HEK293 (cell line): Measurements from ENCODE around the gene ZNF33B.

Experiments
- CTCF ChIA-PET: fragments of 350-600 bp; formaldehyde crosslinking; extraction: SDS; loops from one replicate; lab custom pipeline; 2021; ENCODE audit warnings: antibody characterized with exemption; lab: Yijun Ruan, JAX
- POLR2A ChIA-PET: fragments of 300-600 bp; formaldehyde crosslinking; extraction: SDS; loops from one replicate; lab custom pipeline; 2020; ENCODE audit warnings: antibody characterized with exemption, inconsistent platforms; lab: Yijun Ruan, JAX
- H3K27ac ChIP-seq: fragments of 200-500 bp; sonication (Bioruptor generic); 2 replicates; pipeline ENCODE4 v1.5.1; 2014; ENCODE audit warnings: low read depth, low read length, control low read depth, inconsistent platforms; ENCODE audit errors: extremely low read depth
- H3K36me3 ChIP-seq, 2 experiments: fragments of 200-500 bp in 1 of 2; sonication (Bioruptor generic) in 1 of 2; 1 replicate in 1 of 2; 2 replicates in 1 of 2; pipeline ENCODE4 v1.5.1; 2014 to 2017; ENCODE audit warnings: inconsistent platforms in 2 of 2, low read length in 2 of 2; ENCODE audit not compliant: control insufficient read depth in 2 of 2, insufficient read depth in 1 of 2
- H3K4me1 ChIP-seq: fragments of 200-500 bp; sonication (Bioruptor generic); 2 replicates; pipeline ENCODE4 v1.5.1; 2014; ENCODE audit warnings: mild to moderate bottlenecking, low read length, inconsistent platforms; ENCODE audit not compliant: control insufficient read depth, insufficient read depth
- H3K4me3 ChIP-seq: 2 replicates; pipeline ENCODE4 v1.5.1; 2011; ENCODE audit warnings: low read depth, mild to moderate bottlenecking, control low read depth, low read length, moderate library complexity
- H3K9me3 ChIP-seq: fragments of 200-500 bp; sonication (Bioruptor generic); 2 replicates; pipeline ENCODE4 v1.5.1; 2014; ENCODE audit warnings: low read depth, low read length, inconsistent platforms; ENCODE audit not compliant: control insufficient read depth, insufficient read depth
- FEZF1 ChIP-seq: fragments of 450-650 bp; formaldehyde crosslinking; IDR thresholded peaks from 2 replicates; pipeline ENCODE4 v1.5.1; 2016; ENCODE audit warnings: missing biosample characterization, missing genetic modification characterization
- HOXD13 ChIP-seq: sonication (generic); formaldehyde crosslinking; IDR thresholded peaks from 2 replicates; pipeline ENCODE4 v1.8.0; 2022; ENCODE audit warnings: missing genetic modification reagents, borderline replicate concordance
- SP7 ChIP-seq: fragments of 450-650 bp; formaldehyde crosslinking; IDR thresholded peaks from 2 replicates; pipeline ENCODE4 v1.5.1; 2016; ENCODE audit warnings: missing biosample characterization, missing genetic modification characterization
- ZBTB8A ChIP-seq: fragments of 450-650 bp; formaldehyde crosslinking; IDR thresholded peaks from 2 replicates; pipeline ENCODE4 v1.5.1; 2016; ENCODE audit warnings: missing biosample characterization, missing genetic modification characterization
- ZFP3 ChIP-seq: fragments of 450-650 bp; formaldehyde crosslinking; IDR thresholded peaks from 2 replicates; pipeline ENCODE4 v1.5.1; 2016; ENCODE audit warnings: low read depth, missing biosample characterization, missing genetic modification characterization
- ZNF16 ChIP-seq: fragments of 450-650 bp; formaldehyde crosslinking; IDR thresholded peaks from 2 replicates; pipeline ENCODE4 v1.5.1; 2016; ENCODE audit warnings: low read depth, missing biosample characterization, missing genetic modification characterization
- ZNF175 ChIP-seq: fragments of 450-650 bp; formaldehyde crosslinking; IDR thresholded peaks from 2 replicates; pipeline ENCODE4 v1.5.1; 2016; ENCODE audit warnings: missing biosample characterization, missing genetic modification characterization
- ZNF202 ChIP-seq: fragments of 450-650 bp; formaldehyde crosslinking; IDR thresholded peaks from 2 replicates; pipeline ENCODE4 v1.5.1; 2016; ENCODE audit warnings: missing biosample characterization, missing genetic modification characterization, borderline replicate concordance
- ZNF266 ChIP-seq: fragments of 450-650 bp; formaldehyde crosslinking; IDR thresholded peaks from 2 replicates; pipeline ENCODE4 v1.5.1; 2016; ENCODE audit warnings: missing biosample characterization, missing genetic modification characterization, low read depth
- ZNF350 ChIP-seq: fragments of 450-650 bp; formaldehyde crosslinking; IDR thresholded peaks from 2 replicates; pipeline ENCODE4 v1.5.0; 2017; ENCODE audit warnings: missing biosample characterization, mild to moderate bottlenecking, missing genetic modification characterization
- ZNF416 ChIP-seq: fragments of 450-650 bp; formaldehyde crosslinking; IDR thresholded peaks from 2 replicates; pipeline ENCODE4 v1.5.1; 2016; ENCODE audit warnings: missing biosample characterization, missing genetic modification characterization
- ZNF449 ChIP-seq: fragments of 450-650 bp; formaldehyde crosslinking; IDR thresholded peaks from 2 replicates; pipeline ENCODE4 v1.5.1; 2017; ENCODE audit warnings: missing biosample characterization, mild to moderate bottlenecking, missing genetic modification characterization, moderate library complexity
- ZNF510 ChIP-seq: fragments of 450-650 bp; formaldehyde crosslinking; IDR thresholded peaks from 2 replicates; pipeline ENCODE4 v1.5.1; 2018; ENCODE audit warnings: mild to moderate bottlenecking, missing genetic modification characterization, missing biosample characterization; ENCODE audit not compliant: insufficient replicate concordance
- ZNF623 ChIP-seq: fragments of 450-650 bp; formaldehyde crosslinking; IDR thresholded peaks from 2 replicates; pipeline ENCODE4 v1.5.1; 2016; ENCODE audit warnings: missing biosample characterization, missing genetic modification characterization
- ZNF670 ChIP-seq: fragments of 450-650 bp; formaldehyde crosslinking; IDR thresholded peaks from 2 replicates; pipeline ENCODE4 v1.5.1; 2016; ENCODE audit warnings: missing biosample characterization, missing genetic modification characterization, low read depth
- ZSCAN16 ChIP-seq: fragments of 450-650 bp; formaldehyde crosslinking; IDR thresholded peaks from 2 replicates; pipeline ENCODE4 v1.5.1; 2016; ENCODE audit warnings: missing biosample characterization, missing genetic modification characterization
- TF ChIP-seq, protein P1 (sequence below): fragments of 450-650 bp; formaldehyde crosslinking; optimal IDR thresholded peaks from 2 replicates; pipeline ENCODE3; 2016; ENCODE audit warnings: missing biosample characterization, mild to moderate bottlenecking, missing genetic modification characterization
- TF ChIP-seq, protein P2 (sequence below): fragments of 450-650 bp; formaldehyde crosslinking; IDR thresholded peaks from 2 replicates; pipeline ENCODE4 v1.5.1; 2016; ENCODE audit warnings: missing biosample characterization, missing genetic modification characterization

The ZNF33B gene

DNA sequence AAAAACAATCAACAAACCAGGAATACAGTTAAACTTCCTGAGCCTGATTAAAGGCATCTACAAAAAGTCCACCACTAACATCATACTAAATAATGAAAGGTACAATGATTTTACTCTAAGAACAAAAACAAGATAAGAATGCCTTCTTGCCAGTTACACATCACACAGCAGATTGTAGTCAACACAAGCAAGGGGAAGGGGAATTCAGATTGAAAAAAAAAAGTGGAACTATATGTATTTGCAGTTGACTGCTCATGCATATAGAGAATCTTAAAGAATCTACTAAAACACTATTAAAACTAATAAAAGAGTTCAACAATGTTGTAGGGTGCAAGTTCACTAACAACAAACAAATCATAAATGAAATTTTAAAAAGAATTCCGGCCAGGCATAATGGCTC lies 28.5 kb downstream of the ZNF33B start (continued):
- TF ChIP-seq ZNF416 (no peak), FEZF1 (tag by site-specific recombination) (no peak), ZFP3 (tag by site-specific recombination) (no peak), ZNF266 (tag by site-specific recombination) (no peak)
- TF ChIP-seq, protein P1, sequence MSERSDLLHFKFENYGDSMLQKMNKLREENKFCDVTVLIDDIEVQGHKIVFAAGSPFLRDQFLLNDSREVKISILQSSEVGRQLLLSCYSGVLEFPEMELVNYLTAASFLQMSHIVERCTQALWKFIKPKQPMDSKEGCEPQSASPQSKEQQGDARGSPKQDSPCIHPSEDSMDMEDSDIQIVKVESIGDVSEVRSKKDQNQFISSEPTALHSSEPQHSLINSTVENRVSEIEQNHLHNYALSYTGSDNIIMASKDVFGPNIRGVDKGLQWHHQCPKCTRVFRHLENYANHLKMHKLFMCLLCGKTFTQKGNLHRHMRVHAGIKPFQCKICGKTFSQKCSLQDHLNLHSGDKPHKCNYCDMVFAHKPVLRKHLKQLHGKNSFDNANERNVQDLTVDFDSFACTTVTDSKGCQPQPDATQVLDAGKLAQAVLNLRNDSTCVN (tag by site-specific recombination), result no peak

- H3K4me1 ChIP-seq, result no peaks in the 10 kb centered on the region
- POLR2A ChIA-PET, result no interaction called here
- peaks cover 0 to 22% of the 10 kb centered on the region in 2 experiments; a peak in 2 of 3 replicates for H3K36me3 ChIP-seq
- H3K9me3 ChIP-seq, result no peaks in the 10 kb centered on the region
- CTCF ChIA-PET, result interaction anchor here (2.4 kb wide), 1 partner anchor 8 kb away, joined by 5 read pairs; no protein-coding TSS in a partner anchor
- no peak overlapping the region for H3K27ac ChIP-seq
- no peak overlapping the region for H3K4me3 ChIP-seq
- TF ChIP-seq ZBTB8A (tag by site-specific recombination) (no peak), ZNF449 (tag by site-specific recombination) (no peak), ZNF16 (no peak), ZNF510 (tag by site-specific recombination) (no peak), ZSCAN16 (no peak), HOXD13 (CRISPR knock-in tag) (no peak), ZNF623 (no peak)
- TF ChIP-seq, protein P2, sequence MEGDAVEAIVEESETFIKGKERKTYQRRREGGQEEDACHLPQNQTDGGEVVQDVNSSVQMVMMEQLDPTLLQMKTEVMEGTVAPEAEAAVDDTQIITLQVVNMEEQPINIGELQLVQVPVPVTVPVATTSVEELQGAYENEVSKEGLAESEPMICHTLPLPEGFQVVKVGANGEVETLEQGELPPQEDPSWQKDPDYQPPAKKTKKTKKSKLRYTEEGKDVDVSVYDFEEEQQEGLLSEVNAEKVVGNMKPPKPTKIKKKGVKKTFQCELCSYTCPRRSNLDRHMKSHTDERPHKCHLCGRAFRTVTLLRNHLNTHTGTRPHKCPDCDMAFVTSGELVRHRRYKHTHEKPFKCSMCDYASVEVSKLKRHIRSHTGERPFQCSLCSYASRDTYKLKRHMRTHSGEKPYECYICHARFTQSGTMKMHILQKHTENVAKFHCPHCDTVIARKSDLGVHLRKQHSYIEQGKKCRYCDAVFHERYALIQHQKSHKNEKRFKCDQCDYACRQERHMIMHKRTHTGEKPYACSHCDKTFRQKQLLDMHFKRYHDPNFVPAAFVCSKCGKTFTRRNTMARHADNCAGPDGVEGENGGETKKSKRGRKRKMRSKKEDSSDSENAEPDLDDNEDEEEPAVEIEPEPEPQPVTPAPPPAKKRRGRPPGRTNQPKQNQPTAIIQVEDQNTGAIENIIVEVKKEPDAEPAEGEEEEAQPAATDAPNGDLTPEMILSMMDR, result no peak
- TF ChIP-seq, all 188 proteins: peak for 0
Observed at GRCh38 chr10:42598249-42598873, 40.0 kb downstream of the ZNF33B start.

DNA sequence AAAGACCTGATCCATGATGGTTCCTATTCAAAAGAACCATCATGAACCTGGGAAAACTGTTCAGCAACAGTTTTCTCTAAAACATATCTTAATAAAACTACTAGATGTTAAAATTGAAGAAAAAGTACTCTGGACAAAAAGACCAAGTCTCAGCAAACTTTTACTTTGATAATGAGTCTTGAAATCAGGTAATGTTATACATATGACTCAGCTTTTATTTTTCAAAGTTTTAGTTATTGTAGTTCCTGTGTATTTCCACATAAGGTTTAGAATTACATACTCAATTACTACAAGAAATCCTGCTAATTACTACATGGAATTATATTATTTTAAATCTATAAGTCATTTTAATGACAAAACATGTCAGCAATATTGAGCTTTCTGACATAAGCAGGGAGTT lies 42.2 kb downstream of the ZNF33B start:
- H3K36me3 ChIP-seq, result peaks cover 0 to 41% of the 10 kb centered on the region in 2 experiments; a peak in 2 of 3 replicates
- POLR2A ChIA-PET, result no interaction called here

DNA sequence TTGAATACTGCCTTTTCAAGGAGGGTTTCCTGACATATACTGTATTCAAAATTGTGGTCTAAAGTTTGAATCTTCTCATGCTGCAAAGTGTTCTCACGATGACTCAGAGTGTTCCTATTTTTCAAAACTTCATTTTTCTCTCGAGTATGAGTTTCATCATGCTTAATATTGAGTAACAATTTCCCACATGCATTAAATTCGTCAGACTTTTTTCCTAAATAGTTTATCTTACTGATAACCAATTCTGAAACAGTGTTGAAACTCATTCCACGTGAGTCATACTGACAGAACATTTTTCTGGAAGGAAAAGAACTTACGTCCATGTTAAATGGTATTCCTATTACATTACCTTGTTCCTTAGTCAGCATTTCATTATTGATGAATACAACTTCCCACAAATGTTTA lies 44.1 kb downstream of the ZNF33B start:
- Histone ChIP-seq H3K4me3 (no peak overlapping the region), H3K4me1 (no peaks in the 10 kb centered on the region), H3K27ac (no peak overlapping the region), H3K9me3 (no peaks in the 10 kb centered on the region)
- ChIA-PET POLR2A (no interaction called here), CTCF (no interaction called here)
- TF ChIP-seq ZNF670 (tag by site-specific recombination) (no peak), SP7 (tag by site-specific recombination) (no peak), ZNF175 (tag by site-specific recombination) (no peak), ZNF202 (tag by site-specific recombination) (no peak)
- TF ChIP-seq, all 188 proteins: peak for 0
- H3K36me3 ChIP-seq, result peaks cover 0 to 45% of the 10 kb centered on the region in 2 experiments

More for the DNA sequence above, 42.2 kb downstream of the ZNF33B start:
- Histone ChIP-seq H3K4me1 (no peaks in the 10 kb centered on the region), H3K27ac (no peak overlapping the region), H3K9me3 (no peaks in the 10 kb centered on the region), H3K4me3 (no peak overlapping the region)
- CTCF ChIA-PET, result no interaction called here
- TF ChIP-seq ZNF350, result no peak
